ENCODE measurements around the gene RCSD1. TPM values are rescaled to one million over a fixed set of nuclear protein-coding genes. Genes with fewer than 3 reads are reported as not detected.

The RCSD1 gene
- total RNA-seq, 1 donor from 2014 or later: 0.98 TPM

DNA sequence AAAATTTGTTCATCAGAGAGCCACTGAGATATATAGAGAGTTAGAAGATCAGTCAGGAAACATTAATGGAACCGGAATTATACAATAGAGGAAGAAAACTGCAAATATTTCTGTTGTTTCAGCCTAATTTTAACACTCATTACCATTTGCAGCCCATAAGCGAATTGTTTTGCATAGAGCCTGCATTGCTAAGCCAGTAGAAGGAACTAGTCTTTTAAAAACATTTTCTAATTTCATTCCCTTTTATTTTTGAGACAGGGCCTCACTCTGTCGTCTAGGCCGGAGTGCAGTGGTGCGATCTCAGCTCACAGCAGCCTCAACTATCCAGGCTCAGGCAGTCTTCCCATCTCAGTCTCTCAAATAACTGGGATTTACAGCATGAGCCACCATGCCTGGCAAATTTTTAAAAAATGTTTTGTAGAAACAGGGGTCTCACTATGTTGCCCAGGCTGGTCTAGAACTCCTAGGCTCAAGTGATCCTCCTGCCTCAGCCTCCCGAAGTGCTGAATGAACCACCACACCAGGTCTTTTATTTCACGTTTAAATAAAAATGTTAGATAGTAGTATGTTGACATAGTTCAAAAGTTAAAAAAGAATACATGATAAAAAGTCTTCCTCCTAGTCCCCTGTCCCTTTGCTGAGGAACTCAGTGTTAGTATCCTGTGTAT lies 117.1 kb downstream of the RCSD1 start:
- Mint-ChIP-seq H3K4me3 (ENCODE audit: unreplicated experiment) (no peak overlapping the region), H3K27me3 (ENCODE audit: low read depth, unreplicated experiment) (no peaks in the 10 kb centered on the region), H3K4me1 (ENCODE audit: low read depth, unreplicated experiment) (peaks cover 64% of the 10 kb centered on the region), H3K36me3 (ENCODE audit: low read depth, unreplicated experiment) (peaks cover 5% of the 10 kb centered on the region), H3K27ac (ENCODE audit: unreplicated experiment) (no peak overlapping the region), H3K9me3 (ENCODE audit: unreplicated experiment) (no peaks in the 10 kb centered on the region)
- H3K9me3 ChIP-seq (ENCODE audit: insufficient read depth, low read depth, low read length): no peaks in the 10 kb centered on the region
- no peak overlapping the region for H2AFZ ChIP-seq (ENCODE audit: low read depth, low read length)
- no peaks in the 10 kb centered on the region for H3K36me3 ChIP-seq (ENCODE audit: insufficient read depth, low read length)
- H3K4me2 ChIP-seq (ENCODE audit: low read length): no peak overlapping the region
- no peak for FAIRE-seq
- DNase-seq (ENCODE audit: low read depth): no peak
- no peaks in the 10 kb centered on the region for H3K27me3 ChIP-seq (ENCODE audit: insufficient read depth, low read length)
- H4K20me1 ChIP-seq (ENCODE audit: insufficient read depth, low read length): peaks cover 63% of the 10 kb centered on the region
- no peak overlapping the region for H3K4me3 ChIP-seq (ENCODE audit: insufficient read depth, low read depth, low read length)
- H3K79me2 ChIP-seq (ENCODE audit: insufficient read depth, low read length): peaks cover 77% of the 10 kb centered on the region
- TF ChIP-seq EZH2 (IDR thresholded peaks at IDR 0.05; ENCODE audit: insufficient read depth, low read length): no peak
- TF ChIP-seq CTCF (IDR thresholded peaks at IDR 0.05; ENCODE audit: insufficient read depth, low read depth, low read length): no peak
- no peak overlapping the region for H3K27ac ChIP-seq (ENCODE audit: low read depth, low read length)
- H3K4me1 ChIP-seq (ENCODE audit: insufficient read depth, low read length): peaks cover 4% of the 10 kb centered on the region
- H3K9ac ChIP-seq (ENCODE audit: low read length): no peak overlapping the region

- Histone ChIP-seq H3K27ac (ENCODE audit: low read depth, low read length) (no peak overlapping the region), H3K4me1 (ENCODE audit: insufficient read depth, low read length) (peaks cover 13% of the 10 kb centered on the region), H3K4me3 (ENCODE audit: insufficient read depth, low read depth, low read length) (no peak overlapping the region), H3K36me3 (ENCODE audit: insufficient read depth, low read length) (no peaks in the 10 kb centered on the region), H3K79me2 (ENCODE audit: insufficient read depth, low read length) (peaks cover 81% of the 10 kb centered on the region), H3K9me3 (ENCODE audit: insufficient read depth, low read depth, low read length) (no peaks in the 10 kb centered on the region), H2AFZ (ENCODE audit: low read depth, low read length) (no peak overlapping the region), H3K4me2 (ENCODE audit: low read length) (no peak overlapping the region), H4K20me1 (ENCODE audit: insufficient read depth, low read length) (peaks cover 60% of the 10 kb centered on the region), H3K27me3 (ENCODE audit: insufficient read depth, low read length) (no peaks in the 10 kb centered on the region), H3K9ac (ENCODE audit: low read length) (no peak overlapping the region)
- Mint-ChIP-seq H3K4me3 (ENCODE audit: unreplicated experiment) (no peak overlapping the region), H3K4me1 (ENCODE audit: low read depth, unreplicated experiment) (peaks cover 67% of the 10 kb centered on the region), H3K27ac (ENCODE audit: unreplicated experiment) (no peak overlapping the region), H3K36me3 (ENCODE audit: low read depth, unreplicated experiment) (peaks cover 5% of the 10 kb centered on the region), H3K9me3 (ENCODE audit: unreplicated experiment) (no peaks in the 10 kb centered on the region), H3K27me3 (ENCODE audit: low read depth, unreplicated experiment) (no peaks in the 10 kb centered on the region)
- TF ChIP-seq CTCF (IDR thresholded peaks at IDR 0.05; ENCODE audit: insufficient read depth, low read depth, low read length) (no peak), EZH2 (IDR thresholded peaks at IDR 0.05; ENCODE audit: insufficient read depth, low read length) (no peak)
- DNase-seq (ENCODE audit: low read depth): no peak
- peak; percentile 9 for FAIRE-seq
These were observed 118.0 kb downstream of the RCSD1 start for GRCh38 chr1:167747988-167748387.

DNA sequence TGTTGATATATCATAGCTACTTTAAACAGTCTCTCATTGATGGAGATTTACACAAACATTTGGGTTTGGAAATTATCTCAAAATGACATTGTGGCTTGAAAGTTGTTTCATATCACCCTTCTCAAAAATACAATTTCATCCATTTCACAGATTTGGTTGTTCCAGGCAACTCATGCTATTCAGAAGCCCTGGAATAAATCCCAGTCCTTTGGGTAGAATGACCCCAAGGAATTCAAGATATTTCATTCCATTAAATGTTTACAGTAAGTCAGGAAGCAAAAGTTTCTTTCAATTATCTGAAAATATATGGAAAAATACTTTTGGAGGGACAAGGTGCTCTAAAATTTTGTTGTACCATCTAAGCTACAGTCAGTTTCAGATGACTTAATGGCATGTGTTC lies 118.9 kb downstream of the RCSD1 start:
- Histone ChIP-seq H3K36me3 (ENCODE audit: insufficient read depth, low read length) (no peaks in the 10 kb centered on the region), H3K27me3 (ENCODE audit: insufficient read depth, low read length) (no peaks in the 10 kb centered on the region), H3K4me1 (ENCODE audit: insufficient read depth, low read length) (peaks cover 13% of the 10 kb centered on the region), H3K27ac (ENCODE audit: low read depth, low read length) (no peak overlapping the region), H4K20me1 (ENCODE audit: insufficient read depth, low read length) (peaks cover 57% of the 10 kb centered on the region), H3K4me3 (ENCODE audit: insufficient read depth, low read depth, low read length) (no peak overlapping the region), H3K9me3 (ENCODE audit: insufficient read depth, low read depth, low read length) (no peaks in the 10 kb centered on the region), H3K79me2 (ENCODE audit: insufficient read depth, low read length) (peaks cover 80% of the 10 kb centered on the region), H2AFZ (ENCODE audit: low read depth, low read length) (no peak overlapping the region), H3K9ac (ENCODE audit: low read length) (no peak overlapping the region), H3K4me2 (ENCODE audit: low read length) (peak overlapping the region; percentile 1)
- H3K27me3 Mint-ChIP-seq (ENCODE audit: low read depth, unreplicated experiment): no peaks in the 10 kb centered on the region
- H3K9me3 Mint-ChIP-seq (ENCODE audit: unreplicated experiment): no peaks in the 10 kb centered on the region
- FAIRE-seq: no peak
- peaks cover 67% of the 10 kb centered on the region for H3K4me1 Mint-ChIP-seq (ENCODE audit: low read depth, unreplicated experiment)
- peak overlapping the region; percentile 14 for H3K27ac Mint-ChIP-seq (ENCODE audit: unreplicated experiment)
- DNase-seq (ENCODE audit: low read depth): peak; percentile 62
- peaks cover 2% of the 10 kb centered on the region for H3K36me3 Mint-ChIP-seq (ENCODE audit: low read depth, unreplicated experiment)
- no peak for TF ChIP-seq EZH2 (IDR thresholded peaks at IDR 0.05; ENCODE audit: insufficient read depth, low read length)
- H3K4me3 Mint-ChIP-seq (ENCODE audit: unreplicated experiment): no peak overlapping the region

All from astrocyte (in vitro differentiated cells and primary cell).